ENCODE results near the gene USP20.

- no peak for TF ChIP-seq CTCF (IDR thresholded peaks at IDR 0.05)
- TF ChIP-seq JUND (IDR thresholded peaks at IDR 0.05) = no peak
- no peak for TF ChIP-seq RFX5 (IDR thresholded peaks at IDR 0.05; ENCODE audit: low read length)
- no peak for TF ChIP-seq RCOR1 (IDR thresholded peaks at IDR 0.05; ENCODE audit: low read length)
- TF ChIP-seq, protein P1, sequence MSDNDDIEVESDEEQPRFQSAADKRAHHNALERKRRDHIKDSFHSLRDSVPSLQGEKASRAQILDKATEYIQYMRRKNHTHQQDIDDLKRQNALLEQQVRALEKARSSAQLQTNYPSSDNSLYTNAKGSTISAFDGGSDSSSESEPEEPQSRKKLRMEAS (IDR thresholded peaks at IDR 0.05; ENCODE audit: low read depth) = no peak
- TF ChIP-seq RAD21 (IDR thresholded peaks at IDR 0.05; ENCODE audit: low read length) = no peak
- no peak for TF ChIP-seq FOSL2 (IDR thresholded peaks at IDR 0.05; ENCODE audit: borderline replicate concordance, low read depth)
- no peak for TF ChIP-seq SMC3 (IDR thresholded peaks at IDR 0.05; ENCODE audit: low read depth, low read length)
- no peak for TF ChIP-seq EP300 (IDR thresholded peaks at IDR 0.05; ENCODE audit: borderline replicate concordance in 1 of 2, low read depth in 1 of 2, low read length in 1 of 2)
- no peak; the same call in 1 of the 2 replicates for TF ChIP-seq GABPA (IDR thresholded peaks at IDR 0.05; ENCODE audit: low read depth)
- TF ChIP-seq TAF1 (IDR thresholded peaks at IDR 0.05; ENCODE audit: borderline replicate concordance, low read depth, low read length) = no peak
- TF ChIP-seq REST (IDR thresholded peaks at IDR 0.05; ENCODE audit: low read depth, low read length) = no peak
- TF ChIP-seq RXRA (IDR thresholded peaks at IDR 0.05; ENCODE audit: borderline replicate concordance, low read depth) = no peak
Measured at GRCh38 chr9:129822898-129823541, 12.2 kb upstream of the USP20 start.
